ENCODE measurements around the gene CCBE1.

Gene CCBE1

GRCh38 chr18:59577386-59577655 is 119.9 kb downstream of the CCBE1 start:
- no peak for DNase-seq
- Mint-ChIP-seq H3K36me3 (ENCODE audit: low read depth) (no peaks in the 10 kb centered on the region), H3K9me3 (peaks cover 2% of the 10 kb centered on the region), H3K27ac (no peak overlapping the region), H3K27me3 (peaks cover 3% of the 10 kb centered on the region), H3K4me3 (no peak overlapping the region), H3K4me1 (ENCODE audit: low read depth) (no peaks in the 10 kb centered on the region)

GRCh38 chr18:59576541-59577385 is 120.5 kb downstream of the CCBE1 start:
- no peak for DNase-seq
- Mint-ChIP-seq H3K27me3 (peaks cover 3% of the 10 kb centered on the region), H3K4me3 (no peak overlapping the region), H3K4me1 (ENCODE audit: low read depth) (no peaks in the 10 kb centered on the region), H3K27ac (no peak overlapping the region), H3K9me3 (peaks cover 2% of the 10 kb centered on the region), H3K36me3 (ENCODE audit: low read depth) (no peaks in the 10 kb centered on the region)

- DNase-seq = no peak
- no peak overlapping the region for H3K4me3 Mint-ChIP-seq
- H3K4me1 Mint-ChIP-seq (ENCODE audit: low read depth) = no peaks in the 10 kb centered on the region
- peaks cover 3% of the 10 kb centered on the region for H3K27me3 Mint-ChIP-seq
- no peaks in the 10 kb centered on the region for H3K36me3 Mint-ChIP-seq (ENCODE audit: low read depth)
- no peak overlapping the region for H3K27ac Mint-ChIP-seq
- H3K9me3 Mint-ChIP-seq = peaks cover 2% of the 10 kb centered on the region
Observed at GRCh38 chr18:59575995-59576394, 121.2 kb downstream of the CCBE1 start.

- H3K4me1 Mint-ChIP-seq (ENCODE audit: low read depth) = no peaks in the 10 kb centered on the region
Observed at GRCh38 chr18:59573962-59574361, 123.3 kb downstream of the CCBE1 start.

GRCh38 chr18:59571902-59572301 is 125.3 kb downstream of the CCBE1 start:
- Mint-ChIP-seq H3K9me3 (no peaks in the 10 kb centered on the region), H3K4me1 (ENCODE audit: low read depth) (no peaks in the 10 kb centered on the region), H3K27me3 (peaks cover 2% of the 10 kb centered on the region), H3K36me3 (ENCODE audit: low read depth) (no peaks in the 10 kb centered on the region), H3K4me3 (no peak overlapping the region), H3K27ac (no peak overlapping the region)
- no peak for DNase-seq

More at GRCh38 chr18:59573962-59574361, 123.3 kb downstream of the CCBE1 start:
- Mint-ChIP-seq H3K27ac (no peak overlapping the region), H3K9me3 (no peaks in the 10 kb centered on the region), H3K27me3 (peaks cover 3% of the 10 kb centered on the region), H3K4me3 (no peak overlapping the region), H3K36me3 (ENCODE audit: low read depth) (no peaks in the 10 kb centered on the region)
- DNase-seq = no peak

- no peaks in the 10 kb centered on the region for H3K4me1 Mint-ChIP-seq (ENCODE audit: low read depth)
- H3K9me3 Mint-ChIP-seq = no peaks in the 10 kb centered on the region
- no peak overlapping the region for H3K27ac Mint-ChIP-seq
- no peak overlapping the region for H3K4me3 Mint-ChIP-seq
- no peaks in the 10 kb centered on the region for H3K36me3 Mint-ChIP-seq (ENCODE audit: low read depth)
- DNase-seq = no peak
- no peaks in the 10 kb centered on the region for H3K27me3 Mint-ChIP-seq
Observed at GRCh38 chr18:59570796-59571195, 126.4 kb downstream of the CCBE1 start.

GRCh38 chr18:59570101-59570775 is 127.0 kb downstream of the CCBE1 start:
- Mint-ChIP-seq H3K27ac (no peak overlapping the region), H3K4me3 (no peak overlapping the region), H3K9me3 (no peaks in the 10 kb centered on the region), H3K27me3 (no peaks in the 10 kb centered on the region), H3K36me3 (ENCODE audit: low read depth) (no peaks in the 10 kb centered on the region), H3K4me1 (ENCODE audit: low read depth) (no peaks in the 10 kb centered on the region)
- no peak for DNase-seq

GRCh38 chr18:59569390-59569791 is 127.8 kb downstream of the CCBE1 start:
- no peak for DNase-seq
- H3K9me3 Mint-ChIP-seq = no peaks in the 10 kb centered on the region
- H3K4me1 Mint-ChIP-seq (ENCODE audit: low read depth) = no peaks in the 10 kb centered on the region
- no peak overlapping the region for H3K4me3 Mint-ChIP-seq
- no peaks in the 10 kb centered on the region for H3K36me3 Mint-ChIP-seq (ENCODE audit: low read depth)
- no peaks in the 10 kb centered on the region for H3K27me3 Mint-ChIP-seq
- H3K27ac Mint-ChIP-seq = no peak overlapping the region

GRCh38 chr18:59567431-59567830 is 129.8 kb downstream of the CCBE1 start:
- Mint-ChIP-seq H3K36me3 (ENCODE audit: low read depth) (no peaks in the 10 kb centered on the region), H3K27ac (no peak overlapping the region)

GRCh38 chr18:59566533-59566971 is 130.7 kb downstream of the CCBE1 start:
- Mint-ChIP-seq H3K4me1 (ENCODE audit: low read depth) (no peaks in the 10 kb centered on the region), H3K36me3 (ENCODE audit: low read depth) (no peaks in the 10 kb centered on the region)
- DNase-seq = no peak

More at GRCh38 chr18:59567431-59567830, 129.8 kb downstream of the CCBE1 start:
- H3K4me1 Mint-ChIP-seq (ENCODE audit: low read depth) = no peaks in the 10 kb centered on the region
- DNase-seq = no peak
- no peaks in the 10 kb centered on the region for H3K9me3 Mint-ChIP-seq
- H3K4me3 Mint-ChIP-seq = no peak overlapping the region
- H3K27me3 Mint-ChIP-seq = no peaks in the 10 kb centered on the region

GRCh38 chr18:59565957-59566356 is 131.3 kb downstream of the CCBE1 start:
- Mint-ChIP-seq H3K4me3 (no peak overlapping the region), H3K4me1 (ENCODE audit: low read depth) (no peaks in the 10 kb centered on the region), H3K27me3 (no peaks in the 10 kb centered on the region), H3K36me3 (ENCODE audit: low read depth) (no peaks in the 10 kb centered on the region), H3K9me3 (no peaks in the 10 kb centered on the region), H3K27ac (no peak overlapping the region)
- no peak for DNase-seq

More at GRCh38 chr18:59566533-59566971, 130.7 kb downstream of the CCBE1 start:
- Mint-ChIP-seq H3K27me3 (no peaks in the 10 kb centered on the region), H3K27ac (no peak overlapping the region), H3K9me3 (no peaks in the 10 kb centered on the region), H3K4me3 (no peak overlapping the region)

GRCh38 chr18:59564561-59564960 is 132.7 kb downstream of the CCBE1 start:
- DNase-seq = no peak
- Mint-ChIP-seq H3K27me3 (no peaks in the 10 kb centered on the region), H3K4me3 (no peak overlapping the region), H3K27ac (no peak overlapping the region), H3K4me1 (ENCODE audit: low read depth) (no peaks in the 10 kb centered on the region), H3K9me3 (no peaks in the 10 kb centered on the region), H3K36me3 (ENCODE audit: low read depth) (no peaks in the 10 kb centered on the region)

GRCh38 chr18:59563176-59563785 is 133.9 kb downstream of the CCBE1 start:
- Mint-ChIP-seq H3K4me1 (ENCODE audit: low read depth) (no peaks in the 10 kb centered on the region), H3K4me3 (no peak overlapping the region), H3K36me3 (ENCODE audit: low read depth) (no peaks in the 10 kb centered on the region)

GRCh38 chr18:59562751-59563150 is 134.5 kb downstream of the CCBE1 start:
- no peaks in the 10 kb centered on the region for H3K36me3 Mint-ChIP-seq (ENCODE audit: low read depth)
- H3K27ac Mint-ChIP-seq = no peak overlapping the region
- DNase-seq = no peak
- no peaks in the 10 kb centered on the region for H3K27me3 Mint-ChIP-seq
- no peaks in the 10 kb centered on the region for H3K9me3 Mint-ChIP-seq
- no peaks in the 10 kb centered on the region for H3K4me1 Mint-ChIP-seq (ENCODE audit: low read depth)
- no peak overlapping the region for H3K4me3 Mint-ChIP-seq

More at GRCh38 chr18:59563176-59563785, 133.9 kb downstream of the CCBE1 start:
- Mint-ChIP-seq H3K9me3 (no peaks in the 10 kb centered on the region), H3K27me3 (no peaks in the 10 kb centered on the region), H3K27ac (no peak overlapping the region)
- no peak for DNase-seq

- Mint-ChIP-seq H3K4me1 (ENCODE audit: low read depth) (no peaks in the 10 kb centered on the region), H3K27ac (no peak overlapping the region), H3K4me3 (no peak overlapping the region), H3K9me3 (no peaks in the 10 kb centered on the region), H3K36me3 (ENCODE audit: low read depth) (no peaks in the 10 kb centered on the region), H3K27me3 (no peaks in the 10 kb centered on the region)
- no peak for DNase-seq
Observed at GRCh38 chr18:59561612-59562011, 135.6 kb downstream of the CCBE1 start.
